Measurements from ENCODE around the gene GRM4. TPM values are rescaled to one million over a fixed set of nuclear protein-coding genes. Genes with fewer than 3 reads are reported as not detected.

Gene GRM4
- total RNA-seq, 1 experiment from 2014 or later: 0.41 TPM

DNA sequence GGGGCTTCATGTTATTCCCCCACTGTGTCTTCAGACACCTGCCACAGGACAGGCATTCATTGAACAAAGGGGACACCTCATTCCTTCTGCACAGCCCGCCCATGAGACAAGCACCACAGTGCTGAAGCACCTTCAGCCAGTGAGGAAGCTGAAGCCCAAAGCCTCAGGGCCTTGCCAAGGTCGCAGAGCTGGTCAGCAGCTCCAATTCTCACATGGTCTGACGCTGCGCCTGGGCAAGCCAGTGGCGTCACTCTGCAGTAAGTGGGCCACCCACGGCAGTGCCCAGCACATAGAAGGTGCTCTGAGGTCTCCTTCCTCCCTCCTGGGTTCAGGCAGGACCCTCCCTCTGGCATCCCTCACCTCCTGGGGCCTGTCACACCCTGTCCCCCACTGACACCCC lies 43.2 kb downstream of the GRM4 start:
- no peak overlapping the region for H3K27ac ChIP-seq (ENCODE audit: low read depth, low read length, poor library complexity, severe bottlenecking)
- no peaks in the 10 kb centered on the region for H3K4me1 ChIP-seq (ENCODE audit: insufficient read depth, low read length, poor library complexity, severe bottlenecking)
- intact Hi-C loops (cut with micrococcal nuclease; ENCODE audit: unreplicated experiment): no loop called here
- H3K36me3 ChIP-seq (ENCODE audit: insufficient read depth, low read length, poor library complexity, severe bottlenecking): no peaks in the 10 kb centered on the region
- no peaks in the 10 kb centered on the region for H3K9me3 ChIP-seq (ENCODE audit: low read depth, low read length, poor library complexity, severe bottlenecking)
- POLR2A ChIA-PET (ENCODE audit: low non-redundant PET): no interaction called here
- BruUV-seq (replicated peaks): no TSS peak
- no peak overlapping the region for H3K4me3 ChIP-seq (ENCODE audit: low read depth, low read length, poor library complexity, severe bottlenecking)
- DNase-seq (ENCODE audit: low spot score): no peak
- CTCF ChIA-PET: no interaction called here
- TF ChIP-seq, protein P1, sequence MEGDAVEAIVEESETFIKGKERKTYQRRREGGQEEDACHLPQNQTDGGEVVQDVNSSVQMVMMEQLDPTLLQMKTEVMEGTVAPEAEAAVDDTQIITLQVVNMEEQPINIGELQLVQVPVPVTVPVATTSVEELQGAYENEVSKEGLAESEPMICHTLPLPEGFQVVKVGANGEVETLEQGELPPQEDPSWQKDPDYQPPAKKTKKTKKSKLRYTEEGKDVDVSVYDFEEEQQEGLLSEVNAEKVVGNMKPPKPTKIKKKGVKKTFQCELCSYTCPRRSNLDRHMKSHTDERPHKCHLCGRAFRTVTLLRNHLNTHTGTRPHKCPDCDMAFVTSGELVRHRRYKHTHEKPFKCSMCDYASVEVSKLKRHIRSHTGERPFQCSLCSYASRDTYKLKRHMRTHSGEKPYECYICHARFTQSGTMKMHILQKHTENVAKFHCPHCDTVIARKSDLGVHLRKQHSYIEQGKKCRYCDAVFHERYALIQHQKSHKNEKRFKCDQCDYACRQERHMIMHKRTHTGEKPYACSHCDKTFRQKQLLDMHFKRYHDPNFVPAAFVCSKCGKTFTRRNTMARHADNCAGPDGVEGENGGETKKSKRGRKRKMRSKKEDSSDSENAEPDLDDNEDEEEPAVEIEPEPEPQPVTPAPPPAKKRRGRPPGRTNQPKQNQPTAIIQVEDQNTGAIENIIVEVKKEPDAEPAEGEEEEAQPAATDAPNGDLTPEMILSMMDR (conservative IDR thresholded peaks at IDR 0.05; ENCODE audit: low read depth, low read length): no peak
- TF ChIP-seq EZH2 (IDR thresholded peaks at IDR 0.05; ENCODE audit: borderline replicate concordance, low read depth, low read length, poor library complexity, severe bottlenecking): no peak
- H3K27me3 ChIP-seq (replicated peaks; ENCODE audit: insufficient read depth, low read depth, low read length, poor library complexity): no peaks in the 10 kb centered on the region

DNA sequence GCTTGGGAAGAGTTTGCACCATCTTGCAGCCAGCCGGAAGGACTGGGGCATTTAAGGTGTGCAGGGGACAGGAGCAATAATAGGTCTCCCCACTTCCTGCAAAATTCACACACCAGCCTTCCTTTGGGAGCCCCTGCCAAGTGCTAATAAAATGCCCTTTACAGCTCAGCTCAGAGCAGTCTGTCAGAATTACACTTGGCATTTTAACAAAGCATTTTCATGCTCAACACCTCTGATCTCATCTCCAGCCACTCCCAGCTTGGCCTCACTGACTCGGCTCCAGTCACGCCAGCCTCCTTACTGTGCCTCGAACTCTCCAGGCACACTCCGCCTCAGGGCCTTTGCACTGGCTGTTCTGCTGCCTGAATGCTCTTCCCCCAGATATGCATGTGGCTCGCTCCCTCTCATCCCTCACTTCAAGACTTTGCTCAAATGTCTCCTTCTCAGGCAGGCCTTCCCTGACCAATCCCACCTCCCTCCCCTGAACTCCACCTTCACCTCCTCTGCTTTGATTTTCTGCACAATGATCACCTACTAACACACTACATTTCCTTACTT lies 43.7 kb downstream of the GRM4 start:
- no peak overlapping the region for H3K27ac ChIP-seq (ENCODE audit: low read depth, low read length, poor library complexity, severe bottlenecking)
- H3K9me3 ChIP-seq (ENCODE audit: low read depth, low read length, poor library complexity, severe bottlenecking): no peaks in the 10 kb centered on the region
- TF ChIP-seq EZH2 (IDR thresholded peaks at IDR 0.05; ENCODE audit: borderline replicate concordance, low read depth, low read length, poor library complexity, severe bottlenecking): no peak
- TF ChIP-seq, protein P1 (conservative IDR thresholded peaks at IDR 0.05; ENCODE audit: low read depth, low read length): no peak
- H3K27me3 ChIP-seq (replicated peaks; ENCODE audit: insufficient read depth, low read depth, low read length, poor library complexity): no peaks in the 10 kb centered on the region
- no peak overlapping the region for H3K4me3 ChIP-seq (ENCODE audit: low read depth, low read length, poor library complexity, severe bottlenecking)
- POLR2A ChIA-PET (ENCODE audit: low non-redundant PET): no interaction called here
- DNase-seq (ENCODE audit: low spot score): no peak
- no peaks in the 10 kb centered on the region for H3K4me1 ChIP-seq (ENCODE audit: insufficient read depth, low read length, poor library complexity, severe bottlenecking)
- CTCF ChIA-PET: no interaction called here
- no TSS peak for BruUV-seq (replicated peaks)
- H3K36me3 ChIP-seq (ENCODE audit: insufficient read depth, low read length, poor library complexity, severe bottlenecking): no peaks in the 10 kb centered on the region
- intact Hi-C loops (cut with micrococcal nuclease; ENCODE audit: unreplicated experiment): no loop called here

- H3K27me3 ChIP-seq (replicated peaks; ENCODE audit: insufficient read depth, low read depth, low read length, poor library complexity): peaks cover under 1% of the 10 kb centered on the region
Measured at GRCh38 chr6:34100788-34101187, 45.1 kb downstream of the GRM4 start.

More at GRCh38 chr6:34100788-34101187, 45.1 kb downstream of the GRM4 start:
- no TSS peak for BruUV-seq (replicated peaks)
- DNase-seq (ENCODE audit: low spot score): no peak
- Histone ChIP-seq H3K4me1 (ENCODE audit: insufficient read depth, low read length, poor library complexity, severe bottlenecking) (no peaks in the 10 kb centered on the region), H3K9me3 (ENCODE audit: low read depth, low read length, poor library complexity, severe bottlenecking) (no peaks in the 10 kb centered on the region), H3K27ac (ENCODE audit: low read depth, low read length, poor library complexity, severe bottlenecking) (no peak overlapping the region), H3K4me3 (ENCODE audit: low read depth, low read length, poor library complexity, severe bottlenecking) (no peak overlapping the region), H3K36me3 (ENCODE audit: insufficient read depth, low read length, poor library complexity, severe bottlenecking) (no peaks in the 10 kb centered on the region)
- ChIA-PET CTCF (no interaction called here), POLR2A (ENCODE audit: low non-redundant PET) (no interaction called here)
- intact Hi-C loops (cut with micrococcal nuclease; ENCODE audit: unreplicated experiment): no loop called here
- TF ChIP-seq, protein P1 (conservative IDR thresholded peaks at IDR 0.05; ENCODE audit: low read depth, low read length): no peak
- no peak for TF ChIP-seq EZH2 (IDR thresholded peaks at IDR 0.05; ENCODE audit: borderline replicate concordance, low read depth, low read length, poor library complexity, severe bottlenecking)
